ENCODE results near the gene SHH. TPM values are rescaled to one million over a fixed set of nuclear protein-coding genes. Genes with fewer than 3 reads are reported as not detected.

Gene SHH
- total and polyA plus RNA-seq, 2 experiments from 2014 or later, result not detected

DNA sequence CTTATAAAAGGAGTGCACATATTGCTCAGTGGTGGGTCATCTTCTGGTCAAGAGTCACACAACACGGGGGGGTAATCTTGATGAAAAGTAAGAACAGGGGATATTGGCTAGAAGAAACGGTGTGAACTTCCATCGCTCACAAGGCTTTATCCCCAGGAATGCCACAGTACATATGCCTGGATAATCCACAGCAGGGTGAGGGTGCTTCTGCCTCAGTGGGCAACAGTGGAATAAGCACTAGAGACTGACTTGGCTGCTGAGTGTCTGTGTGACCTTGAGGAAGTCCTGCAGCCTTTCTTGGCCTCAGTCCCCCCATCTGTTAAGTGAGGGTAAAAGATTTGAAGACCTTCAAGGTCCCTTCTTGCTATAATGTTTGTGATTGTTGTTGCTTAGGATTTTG is 44.9 kb upstream of the SHH start:
- Histone ChIP-seq H3K9me3 (ENCODE audit: low read depth) (peaks cover 3% of the 10 kb centered on the region), H3K36me3 (no peaks in the 10 kb centered on the region), H3K27me3 (no peaks in the 10 kb centered on the region), H3K4me1 (ENCODE audit: low read depth) (no peaks in the 10 kb centered on the region), H3K4me3 (no peak overlapping the region), H3K27ac (no peak overlapping the region)
- TF ChIP-seq, protein P1, sequence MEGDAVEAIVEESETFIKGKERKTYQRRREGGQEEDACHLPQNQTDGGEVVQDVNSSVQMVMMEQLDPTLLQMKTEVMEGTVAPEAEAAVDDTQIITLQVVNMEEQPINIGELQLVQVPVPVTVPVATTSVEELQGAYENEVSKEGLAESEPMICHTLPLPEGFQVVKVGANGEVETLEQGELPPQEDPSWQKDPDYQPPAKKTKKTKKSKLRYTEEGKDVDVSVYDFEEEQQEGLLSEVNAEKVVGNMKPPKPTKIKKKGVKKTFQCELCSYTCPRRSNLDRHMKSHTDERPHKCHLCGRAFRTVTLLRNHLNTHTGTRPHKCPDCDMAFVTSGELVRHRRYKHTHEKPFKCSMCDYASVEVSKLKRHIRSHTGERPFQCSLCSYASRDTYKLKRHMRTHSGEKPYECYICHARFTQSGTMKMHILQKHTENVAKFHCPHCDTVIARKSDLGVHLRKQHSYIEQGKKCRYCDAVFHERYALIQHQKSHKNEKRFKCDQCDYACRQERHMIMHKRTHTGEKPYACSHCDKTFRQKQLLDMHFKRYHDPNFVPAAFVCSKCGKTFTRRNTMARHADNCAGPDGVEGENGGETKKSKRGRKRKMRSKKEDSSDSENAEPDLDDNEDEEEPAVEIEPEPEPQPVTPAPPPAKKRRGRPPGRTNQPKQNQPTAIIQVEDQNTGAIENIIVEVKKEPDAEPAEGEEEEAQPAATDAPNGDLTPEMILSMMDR (IDR thresholded peaks at IDR 0.05; ENCODE audit: low read depth, low read length), result no peak
- no peak for DNase-seq (ENCODE audit: low read depth in 1 of 2, low spot score in 1 of 2)

DNA sequence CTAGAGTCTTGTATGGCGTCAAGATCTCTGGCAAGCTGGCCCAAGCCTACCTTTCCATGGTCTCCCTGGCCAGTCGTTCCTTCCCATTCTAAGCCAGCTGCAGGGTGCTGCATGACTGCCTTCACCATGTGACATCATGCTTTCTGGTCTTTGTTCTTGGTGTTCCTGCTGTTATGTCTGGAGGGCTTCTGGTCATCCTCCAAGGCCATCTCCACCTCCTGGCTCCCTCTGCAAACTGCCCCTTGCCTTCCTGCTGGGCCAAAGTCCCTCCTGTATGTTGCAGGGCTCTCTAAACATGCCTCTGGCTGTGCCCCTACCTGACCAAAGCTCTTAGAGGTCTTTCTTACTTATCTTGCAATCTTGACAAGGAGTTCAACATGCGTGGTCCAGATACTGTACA is 44.4 kb upstream of the SHH start:
- H3K27ac ChIP-seq, result no peak overlapping the region
- no peak for DNase-seq (ENCODE audit: low read depth in 1 of 2, low spot score in 1 of 2)
- no peak overlapping the region for H3K4me3 ChIP-seq
- no peaks in the 10 kb centered on the region for H3K4me1 ChIP-seq (ENCODE audit: low read depth)
- TF ChIP-seq, protein P1 (IDR thresholded peaks at IDR 0.05; ENCODE audit: low read depth, low read length), result no peak
- no peaks in the 10 kb centered on the region for H3K27me3 ChIP-seq
- peaks cover 3% of the 10 kb centered on the region for H3K9me3 ChIP-seq (ENCODE audit: low read depth)
- H3K36me3 ChIP-seq, result no peaks in the 10 kb centered on the region

DNA sequence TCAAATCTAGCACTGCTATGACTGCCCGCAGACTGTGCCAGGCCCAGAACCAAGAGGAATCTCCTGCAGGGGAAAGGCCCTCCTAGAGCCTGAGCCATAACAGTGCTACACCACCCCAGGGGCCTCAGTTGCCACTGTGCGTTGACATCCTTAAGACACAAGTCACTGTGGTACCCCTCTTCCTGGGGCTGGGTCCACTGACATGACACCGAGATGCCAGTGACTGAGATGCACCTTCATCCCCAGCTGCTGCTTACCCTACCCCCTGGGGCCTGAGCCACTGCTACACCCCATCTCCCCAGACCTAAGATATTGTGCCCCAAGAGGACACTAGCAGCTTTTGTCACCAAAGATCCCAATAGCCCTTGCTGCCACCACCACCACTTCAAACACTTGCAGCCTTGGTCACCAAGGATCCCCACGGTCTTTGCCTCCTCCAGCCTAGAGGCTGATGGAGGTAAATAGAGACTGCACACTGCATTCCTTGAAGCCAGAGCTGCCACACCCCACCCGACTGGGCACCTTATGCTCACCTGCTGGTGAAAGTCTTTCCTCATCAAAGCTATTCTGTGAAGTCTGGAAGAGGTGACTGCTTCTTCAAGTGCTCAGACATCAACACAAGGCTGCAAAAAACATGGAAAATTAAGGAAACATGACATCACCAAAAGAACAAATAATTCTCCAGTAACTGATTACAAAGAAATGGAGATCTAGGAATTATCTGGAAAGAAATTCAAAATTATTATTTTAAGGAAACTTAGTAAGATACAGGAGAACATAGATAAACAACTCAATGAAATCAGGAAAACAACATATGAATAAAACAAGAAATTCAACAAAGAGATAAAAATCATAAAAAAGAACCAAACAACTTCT is 40.4 kb upstream of the SHH start:
- no peak overlapping the region for H3K27ac ChIP-seq
- H3K4me1 ChIP-seq (ENCODE audit: low read depth), result no peaks in the 10 kb centered on the region
- no peaks in the 10 kb centered on the region for H3K36me3 ChIP-seq
- no peak overlapping the region for H3K4me3 ChIP-seq
- no peaks in the 10 kb centered on the region for H3K9me3 ChIP-seq (ENCODE audit: low read depth)
- TF ChIP-seq, protein P1 (IDR thresholded peaks at IDR 0.05; ENCODE audit: low read depth, low read length), result no peak
- no peaks in the 10 kb centered on the region for H3K27me3 ChIP-seq
- no peak for DNase-seq (ENCODE audit: low read depth in 1 of 2, low spot score in 1 of 2)

DNA sequence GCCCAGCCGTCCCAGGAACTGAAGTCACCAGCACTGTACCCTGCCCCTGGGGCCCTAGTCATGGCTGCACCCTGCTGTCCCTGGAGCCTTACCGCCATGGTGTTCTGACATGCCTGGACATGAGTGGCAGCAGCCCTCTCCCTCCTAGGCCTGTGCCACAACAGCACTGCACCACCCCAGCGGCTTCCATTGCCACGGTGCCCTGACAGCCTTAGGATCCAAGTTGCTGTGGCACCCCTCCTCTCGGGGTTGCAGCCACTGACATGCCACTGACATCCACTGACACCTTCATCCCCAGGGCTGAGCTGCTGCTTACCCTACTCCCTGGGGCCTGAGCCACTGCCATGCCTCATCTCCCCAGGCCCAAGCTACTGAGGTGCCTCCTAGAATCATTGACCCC is 39.6 kb upstream of the SHH start:
- TF ChIP-seq, protein P1 (IDR thresholded peaks at IDR 0.05; ENCODE audit: low read depth, low read length), result no peak
- H3K4me3 ChIP-seq, result no peak overlapping the region
- H3K27ac ChIP-seq, result no peak overlapping the region
- H3K4me1 ChIP-seq (ENCODE audit: low read depth), result no peaks in the 10 kb centered on the region
- DNase-seq (ENCODE audit: low read depth in 1 of 2, low spot score in 1 of 2), result no peak
- H3K27me3 ChIP-seq, result no peaks in the 10 kb centered on the region
- no peaks in the 10 kb centered on the region for H3K36me3 ChIP-seq
- H3K9me3 ChIP-seq (ENCODE audit: low read depth), result no peaks in the 10 kb centered on the region

DNA sequence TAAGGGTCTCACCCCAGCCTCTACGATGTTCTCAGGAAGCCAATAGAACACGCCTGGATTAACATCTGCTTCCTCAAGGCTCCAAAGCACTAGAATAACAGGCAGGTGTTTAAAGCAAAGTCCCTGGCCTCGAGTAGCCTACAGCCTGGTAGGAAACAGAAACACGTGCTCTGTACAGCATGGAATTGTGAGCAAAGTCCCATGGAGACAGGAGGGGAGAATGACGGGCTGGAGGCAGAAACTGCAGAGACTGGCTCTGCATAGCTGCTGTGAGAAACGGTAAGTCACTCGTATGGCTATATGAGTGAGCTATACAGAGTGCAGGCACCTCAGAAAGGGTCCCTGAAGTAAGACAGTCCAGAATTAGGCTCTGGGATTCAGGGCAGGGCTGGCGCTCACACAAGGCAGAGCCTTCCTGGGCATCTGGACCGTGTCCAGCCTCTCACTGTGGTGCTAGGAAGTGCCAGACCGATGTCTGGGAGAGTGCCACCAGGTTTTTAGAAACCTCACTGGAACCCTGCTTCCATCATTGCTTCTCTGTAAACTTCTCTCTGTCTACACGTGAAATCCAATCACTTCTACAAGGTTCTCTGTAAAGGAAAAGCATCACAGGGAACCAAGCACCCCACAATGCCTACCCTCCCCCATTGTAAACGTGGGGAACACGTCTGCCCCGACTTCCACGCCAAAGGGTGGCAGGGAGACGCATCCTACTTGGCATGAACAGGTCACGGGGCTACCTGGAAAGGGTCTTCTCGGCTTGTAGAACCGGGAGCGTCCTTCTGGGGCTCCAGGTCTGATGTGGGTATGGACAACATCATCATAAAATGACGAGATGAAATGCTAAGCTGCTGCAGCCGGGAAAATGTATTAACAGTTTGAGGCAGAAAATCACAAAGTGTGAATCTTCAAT is 38.8 kb upstream of the SHH start:
- no peak for DNase-seq (ENCODE audit: low read depth in 1 of 2, low spot score in 1 of 2)
- Histone ChIP-seq H3K27me3 (no peaks in the 10 kb centered on the region), H3K4me1 (ENCODE audit: low read depth) (no peaks in the 10 kb centered on the region), H3K4me3 (no peak overlapping the region), H3K27ac (no peak overlapping the region), H3K36me3 (no peaks in the 10 kb centered on the region), H3K9me3 (ENCODE audit: low read depth) (no peaks in the 10 kb centered on the region)
- TF ChIP-seq, protein P1 (IDR thresholded peaks at IDR 0.05; ENCODE audit: low read depth, low read length), result no peak
